Glutamatergic neuron (in vitro differentiated cells): ENCODE data around the gene ODF4. TPM values are rescaled to one million over a fixed set of nuclear protein-coding genes. Genes with fewer than 3 reads are reported as not detected.
"Not testable (repeated sequence)": the region's sequence is repeated elsewhere in the genome, so short reads cannot be mapped to it uniquely, and the experiment has no call there.

ENCODE experiments used
- DNase-seq: peaks from one replicate; pipeline ENCODE4 v3.0.0; 2022
- H3K27ac Mint-ChIP-seq: one replicate; pipeline ENCODE4 v1.8.0; 2020; ENCODE audit warnings: mild to moderate bottlenecking, mixed read lengths, inconsistent platforms; ENCODE audit not compliant: unreplicated experiment
- H3K27me3 Mint-ChIP-seq: one replicate; pipeline ENCODE4 v1.8.0; 2020; ENCODE audit warnings: mild to moderate bottlenecking, moderate library complexity, mixed read lengths, inconsistent platforms; ENCODE audit not compliant: unreplicated experiment
- H3K36me3 Mint-ChIP-seq: one replicate; pipeline ENCODE4 v1.8.0; 2020; ENCODE audit warnings: mild to moderate bottlenecking, mixed read lengths, inconsistent platforms; ENCODE audit not compliant: unreplicated experiment
- H3K4me1 Mint-ChIP-seq: one replicate; pipeline ENCODE4 v1.8.0; 2020; ENCODE audit warnings: mild to moderate bottlenecking, low read depth, mixed read lengths, inconsistent platforms; ENCODE audit not compliant: unreplicated experiment
- H3K4me3 Mint-ChIP-seq: one replicate; pipeline ENCODE4 v1.8.0; 2020; ENCODE audit warnings: mild to moderate bottlenecking, mixed read lengths, inconsistent platforms; ENCODE audit not compliant: unreplicated experiment
- H3K9me3 Mint-ChIP-seq: one replicate; pipeline ENCODE4 v1.8.0; 2020; ENCODE audit warnings: mild to moderate bottlenecking, moderate library complexity, mixed read lengths, inconsistent platforms; ENCODE audit not compliant: unreplicated experiment
- CTCF ChIP-seq: fragments of 200-600 bp; sonication (generic); IDR thresholded peaks from one replicate; pipeline ENCODE4 v1.5.0; 2021; ENCODE audit not compliant: partially characterized antibody, unreplicated experiment
- total RNA-seq: library from RNA; stranded (reverse); fragmentation: NEBNext Ultra II Directional; extraction: Animal tissue kit (Norgen Biotek cat#: 25700); gene quantifications from one replicate; pipeline ENCODE4 v1.2.1, GENCODE V29; 2021; ENCODE audit not compliant: unreplicated experiment

The ODF4 gene
- total RNA-seq, 1 donor from 2014 or later = not detected

DNA sequence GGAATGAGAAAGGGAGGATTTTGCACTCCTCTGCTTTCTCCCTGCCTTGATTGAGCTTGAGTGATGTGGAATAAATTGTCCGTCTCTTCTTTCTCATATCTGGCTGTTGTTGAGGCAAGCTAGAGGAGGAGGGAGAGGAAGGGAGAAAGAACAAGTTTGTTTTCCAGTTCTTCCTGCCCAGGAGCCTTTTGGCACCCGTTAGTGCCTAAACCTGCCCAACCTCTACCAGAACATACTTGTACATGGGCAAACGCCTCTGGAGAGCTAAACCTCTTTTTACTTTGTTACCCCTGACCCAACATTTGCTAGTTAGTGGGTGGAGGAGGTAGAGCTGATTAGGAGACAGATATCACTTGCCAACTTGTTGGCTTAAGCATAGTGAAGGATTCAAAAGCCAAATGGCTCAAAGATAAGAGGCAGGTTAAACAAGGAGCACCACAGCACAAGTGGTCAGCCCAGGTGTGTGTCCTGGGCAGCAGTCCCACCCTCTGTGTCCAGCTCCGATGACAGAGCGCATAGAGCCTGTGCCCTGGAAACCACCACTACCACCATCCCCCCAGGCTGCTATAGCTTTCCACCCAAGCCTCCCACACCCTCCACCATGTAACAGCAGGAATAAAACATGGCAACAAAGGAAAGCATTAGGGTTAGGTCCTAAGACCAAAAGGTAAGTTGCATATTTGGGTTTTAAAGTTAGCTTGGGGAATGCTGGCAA is 6.5 kb downstream of the ODF4 start:
- Mint-ChIP-seq H3K27me3 (peaks cover 3% of the 10 kb centered on the region), H3K4me3 (no peak overlapping the region), H3K36me3 (no peaks in the 10 kb centered on the region), H3K9me3 (no peaks in the 10 kb centered on the region), H3K4me1 (no peaks in the 10 kb centered on the region), H3K27ac (no peak overlapping the region)
- no peak for TF ChIP-seq CTCF
- DNase-seq = no peak

DNA sequence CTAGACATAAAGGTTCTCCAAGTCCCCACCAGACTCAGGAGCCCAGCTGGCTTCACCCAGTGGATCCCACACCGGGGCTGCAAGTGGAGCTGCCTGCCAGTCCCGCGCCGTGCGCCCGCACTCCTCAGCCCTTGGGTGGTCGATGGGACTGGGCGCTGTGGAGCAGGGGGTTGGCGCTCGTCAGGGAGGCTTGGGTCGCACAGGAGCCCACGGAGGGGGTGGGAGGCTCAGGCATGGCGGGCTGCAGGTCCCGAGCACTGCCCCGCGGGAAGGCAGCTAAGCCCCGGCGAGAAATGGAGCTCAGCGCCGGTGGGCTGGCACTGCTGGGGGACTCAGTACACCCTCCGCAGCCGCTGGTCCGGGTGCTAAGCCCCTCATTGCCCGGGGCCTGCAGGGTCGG is 7.4 kb downstream of the ODF4 start:
- not testable (repeated sequence) for H3K27ac Mint-ChIP-seq, H3K27me3 Mint-ChIP-seq, H3K4me1 Mint-ChIP-seq, DNase-seq, H3K36me3 Mint-ChIP-seq, H3K4me3 Mint-ChIP-seq, H3K9me3 Mint-ChIP-seq

DNA sequence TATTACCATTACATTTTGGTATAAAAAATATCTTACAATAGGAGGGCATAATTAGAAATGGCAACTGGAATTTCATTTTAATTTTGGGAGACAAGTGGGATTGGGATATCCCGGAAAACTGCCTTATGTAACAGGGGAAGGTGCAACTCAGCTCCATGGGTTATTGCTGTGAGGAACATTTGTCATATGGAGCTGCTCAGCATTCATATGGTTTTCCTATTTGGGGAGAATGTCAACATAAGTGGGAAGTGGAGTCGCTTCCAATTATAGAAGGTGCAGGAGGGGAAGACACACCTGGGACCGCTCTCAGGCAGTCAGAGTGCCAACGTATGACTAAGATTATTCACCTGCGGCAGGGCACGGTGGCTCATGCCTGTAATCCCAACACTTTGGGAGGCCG is 10.7 kb downstream of the ODF4 start:
- Mint-ChIP-seq H3K9me3 (no peaks in the 10 kb centered on the region), H3K27ac (no peak overlapping the region), H3K4me3 (no peak overlapping the region), H3K36me3 (no peaks in the 10 kb centered on the region), H3K27me3 (peaks cover 3% of the 10 kb centered on the region), H3K4me1 (no peaks in the 10 kb centered on the region)
- no peak for TF ChIP-seq CTCF
- DNase-seq = no peak

DNA sequence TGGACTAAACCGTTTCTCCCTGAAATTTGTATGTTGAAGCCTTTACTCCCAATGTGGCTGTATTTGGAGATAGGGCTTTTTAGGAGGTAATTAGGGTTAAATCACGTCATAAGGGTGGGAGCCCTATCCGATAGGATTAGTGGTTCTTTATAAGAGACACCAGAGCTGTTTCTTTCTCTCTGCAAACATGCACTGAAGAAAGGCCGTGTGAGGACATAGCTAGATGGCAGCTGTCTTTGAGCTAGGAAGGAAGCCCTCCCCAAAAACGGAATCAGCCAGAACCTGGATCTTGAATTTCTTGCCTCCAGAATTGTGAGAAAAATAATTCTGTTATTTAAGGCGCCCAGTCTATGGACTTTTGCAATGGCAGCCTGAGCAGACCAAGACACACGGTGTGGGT is 14.1 kb downstream of the ODF4 start:
- Mint-ChIP-seq H3K4me1 (peaks cover 3% of the 10 kb centered on the region), H3K9me3 (no peaks in the 10 kb centered on the region), H3K27me3 (no peaks in the 10 kb centered on the region), H3K4me3 (no peak overlapping the region), H3K27ac (no peak overlapping the region), H3K36me3 (no peaks in the 10 kb centered on the region)
- TF ChIP-seq CTCF = no peak
- DNase-seq = no peak

DNA sequence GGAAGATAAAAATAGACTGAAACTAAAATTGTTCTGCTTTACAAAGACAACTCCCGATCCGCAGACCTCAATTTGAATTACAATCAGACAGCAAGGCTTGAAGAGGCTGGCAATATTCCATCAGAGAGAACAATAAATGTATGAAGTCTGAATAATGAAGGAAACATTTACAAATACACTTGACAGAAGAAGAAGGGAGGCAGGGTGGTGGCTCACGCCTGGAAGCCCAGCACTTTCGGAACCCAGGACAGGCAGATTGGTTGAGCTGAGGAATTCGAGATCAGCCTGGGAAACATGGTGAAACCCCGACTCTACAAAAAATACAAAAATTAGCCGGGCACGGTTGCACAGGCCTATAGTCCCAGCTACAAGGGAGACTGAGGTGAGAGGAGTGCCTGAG is 14.6 kb downstream of the ODF4 start:
- no peak for DNase-seq
- Mint-ChIP-seq H3K4me1 (peaks cover 8% of the 10 kb centered on the region), H3K4me3 (no peak overlapping the region), H3K27me3 (no peaks in the 10 kb centered on the region), H3K27ac (no peak overlapping the region), H3K9me3 (no peaks in the 10 kb centered on the region), H3K36me3 (no peaks in the 10 kb centered on the region)
- no peak for TF ChIP-seq CTCF
